Thyroid gland (tissue), 4 donors: ENCODE measurements around the gene HOMER2. TPM values are rescaled to one million over a fixed set of nuclear protein-coding genes. Genes with fewer than 3 reads are reported as not detected.

Experiments
- DNase-seq, 2 donors: peaks; one replicate each; pipeline ENCODE4 v3.0.0-alpha.2; 2019
- H3K27ac ChIP-seq, 3 donors: fragments of 200-600 bp; sonication (generic); 1 replicate in 2 of 3; 2 replicates in 1 of 3; pipeline ENCODE4 v1.5.1; 2016 to 2019; ENCODE audit warnings: mild to moderate bottlenecking in 1 of 3, moderate library complexity in 1 of 3
- H3K27me3 ChIP-seq: fragments of 200-600 bp; sonication (generic); one replicate; pipeline ENCODE4 v1.5.1; 2019
- H3K36me3 ChIP-seq, 2 donors: fragments of 200-600 bp; sonication (generic); one replicate each; pipeline ENCODE4 v1.5.1; 2016 to 2019
- H3K4me1 ChIP-seq, 2 donors: fragments of 200-600 bp; sonication (generic); one replicate each; pipeline ENCODE4 v1.5.1; 2017 to 2019
- H3K4me3 ChIP-seq, 3 donors: fragments of 200-600 bp; sonication (generic); replicated peaks in 1 of 3; 1 replicate in 2 of 3; 2 replicates in 1 of 3; pipeline ENCODE4 v1.5.1; 2016; ENCODE audit warnings: mild to moderate bottlenecking in 1 of 3
- H3K9me3 ChIP-seq: fragments of 200-600 bp; sonication (generic); one replicate; pipeline ENCODE4 v1.5.1; 2017
- POLR2A ChIP-seq, 2 donors: fragments of 450-650 bp; IDR thresholded peaks; one replicate each; pipeline ENCODE4 v1.6.1; 2017; ENCODE audit warnings: antibody characterized with exemption in 2 of 2, mild to moderate bottlenecking in 2 of 2, moderate library complexity in 1 of 2
- WGBS, 2 donors: methylation state at CpG; one replicate each; pipeline ENCODE4 v1.1.5; 2017; 5-methylcytosine and 5-hydroxymethylcytosine counted together
- intact Hi-C: fragments of 100-400 bp; cut with DNase I; formaldehyde crosslinking; loops from one replicate; pipeline ENCODE4 v1.15.1; 2023
- total RNA-seq, 4 donors: library from RNA; depleted of rRNA; stranded (reverse); fragments of >200 nt; gene quantifications; one replicate each; pipeline ENCODE4 v1.2.3, GENCODE V29; 2016
- TF ChIP-seq, protein P1 (sequence below), 6 experiments: fragments of 200-600 bp in 3 of 6; fragments of 450-650 bp in 3 of 6; sonication (generic) in 3 of 6; IDR thresholded peaks; one replicate each; pipeline ENCODE4 v1.5.1; 2016 to 2019; ENCODE audit warnings: antibody characterized with exemption in 6 of 6, mild to moderate bottlenecking in 2 of 6, inconsistent platforms in 1 of 6, moderate library complexity in 1 of 6

The HOMER2 gene
- total RNA-seq, 4 donors from 2014 or later = 89.1 to 211 (median 122) TPM

GRCh38 chr15:82875411-82876003 is 77.0 kb downstream of the HOMER2 start:
- Histone ChIP-seq H3K9me3 (no peaks in the 10 kb centered on the region), H3K4me3 (no peak overlapping the region), H3K27ac (no peak overlapping the region), H3K36me3 (peaks cover 0 to 4% of the 10 kb centered on the region in 2 donors), H3K4me1 (peaks cover 6 to 13% of the 10 kb centered on the region in 2 donors), H3K27me3 (no peaks in the 10 kb centered on the region)
- intact Hi-C loops = no loop called here
- DNase-seq = no peak
- TF ChIP-seq POLR2A (IDR thresholded peaks at IDR 0.05) = no peak
- TF ChIP-seq, protein P1, sequence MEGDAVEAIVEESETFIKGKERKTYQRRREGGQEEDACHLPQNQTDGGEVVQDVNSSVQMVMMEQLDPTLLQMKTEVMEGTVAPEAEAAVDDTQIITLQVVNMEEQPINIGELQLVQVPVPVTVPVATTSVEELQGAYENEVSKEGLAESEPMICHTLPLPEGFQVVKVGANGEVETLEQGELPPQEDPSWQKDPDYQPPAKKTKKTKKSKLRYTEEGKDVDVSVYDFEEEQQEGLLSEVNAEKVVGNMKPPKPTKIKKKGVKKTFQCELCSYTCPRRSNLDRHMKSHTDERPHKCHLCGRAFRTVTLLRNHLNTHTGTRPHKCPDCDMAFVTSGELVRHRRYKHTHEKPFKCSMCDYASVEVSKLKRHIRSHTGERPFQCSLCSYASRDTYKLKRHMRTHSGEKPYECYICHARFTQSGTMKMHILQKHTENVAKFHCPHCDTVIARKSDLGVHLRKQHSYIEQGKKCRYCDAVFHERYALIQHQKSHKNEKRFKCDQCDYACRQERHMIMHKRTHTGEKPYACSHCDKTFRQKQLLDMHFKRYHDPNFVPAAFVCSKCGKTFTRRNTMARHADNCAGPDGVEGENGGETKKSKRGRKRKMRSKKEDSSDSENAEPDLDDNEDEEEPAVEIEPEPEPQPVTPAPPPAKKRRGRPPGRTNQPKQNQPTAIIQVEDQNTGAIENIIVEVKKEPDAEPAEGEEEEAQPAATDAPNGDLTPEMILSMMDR (IDR thresholded peaks at IDR 0.05) = no peak
- WGBS, 2 donors = 95 to 96% methylated on average over 7 of the region's 7 CpGs

- no peaks in the 10 kb centered on the region for H3K9me3 ChIP-seq
- 75 to 91% methylated on average over 8 to 10 of the region's 10 CpGs for WGBS, 2 donors
- no peak for TF ChIP-seq POLR2A (IDR thresholded peaks at IDR 0.05)
- TF ChIP-seq, protein P1 (IDR thresholded peaks at IDR 0.05) = no peak
- intact Hi-C loops = no loop called here
- no peak overlapping the region for H3K4me3 ChIP-seq
- H3K27me3 ChIP-seq = no peaks in the 10 kb centered on the region
- no peak overlapping the region for H3K27ac ChIP-seq
- peaks cover under 1 to 8% of the 10 kb centered on the region in 2 donors for H3K4me1 ChIP-seq
- DNase-seq = no peak
- peaks cover 0 to 4% of the 10 kb centered on the region in 2 donors for H3K36me3 ChIP-seq
Measured at GRCh38 chr15:82874961-82875360, 77.6 kb downstream of the HOMER2 start.

- TF ChIP-seq POLR2A (IDR thresholded peaks at IDR 0.05) = no peak
- Histone ChIP-seq H3K4me1 (peaks cover 0 to 7% of the 10 kb centered on the region in 2 donors), H3K9me3 (no peaks in the 10 kb centered on the region), H3K27ac (no peak overlapping the region), H3K27me3 (no peaks in the 10 kb centered on the region), H3K4me3 (no peak overlapping the region), H3K36me3 (peaks cover 0 to 4% of the 10 kb centered on the region in 2 donors)
- intact Hi-C loops = no loop called here
- 50 to 74% methylated on average over 1 of the region's 1 CpG for WGBS, 2 donors
- DNase-seq = no peak
Measured at GRCh38 chr15:82874267-82874666, 78.3 kb downstream of the HOMER2 start.

GRCh38 chr15:82873000-82873680 is 79.4 kb downstream of the HOMER2 start:
- DNase-seq = no peak
- H3K4me3 ChIP-seq = no peak overlapping the region
- TF ChIP-seq, protein P1 (IDR thresholded peaks at IDR 0.05) = no peak
- no peak for TF ChIP-seq POLR2A (IDR thresholded peaks at IDR 0.05)
- no peak overlapping the region for H3K27ac ChIP-seq
- intact Hi-C loops = no loop called here
- no peaks in the 10 kb centered on the region for H3K9me3 ChIP-seq
- H3K36me3 ChIP-seq = peaks cover 0 to 4% of the 10 kb centered on the region in 2 donors
- H3K4me1 ChIP-seq = no peaks in the 10 kb centered on the region
- H3K27me3 ChIP-seq = no peaks in the 10 kb centered on the region
- 77 to 98% methylated on average over 7 of the region's 7 CpGs for WGBS, 2 donors

DNA sequence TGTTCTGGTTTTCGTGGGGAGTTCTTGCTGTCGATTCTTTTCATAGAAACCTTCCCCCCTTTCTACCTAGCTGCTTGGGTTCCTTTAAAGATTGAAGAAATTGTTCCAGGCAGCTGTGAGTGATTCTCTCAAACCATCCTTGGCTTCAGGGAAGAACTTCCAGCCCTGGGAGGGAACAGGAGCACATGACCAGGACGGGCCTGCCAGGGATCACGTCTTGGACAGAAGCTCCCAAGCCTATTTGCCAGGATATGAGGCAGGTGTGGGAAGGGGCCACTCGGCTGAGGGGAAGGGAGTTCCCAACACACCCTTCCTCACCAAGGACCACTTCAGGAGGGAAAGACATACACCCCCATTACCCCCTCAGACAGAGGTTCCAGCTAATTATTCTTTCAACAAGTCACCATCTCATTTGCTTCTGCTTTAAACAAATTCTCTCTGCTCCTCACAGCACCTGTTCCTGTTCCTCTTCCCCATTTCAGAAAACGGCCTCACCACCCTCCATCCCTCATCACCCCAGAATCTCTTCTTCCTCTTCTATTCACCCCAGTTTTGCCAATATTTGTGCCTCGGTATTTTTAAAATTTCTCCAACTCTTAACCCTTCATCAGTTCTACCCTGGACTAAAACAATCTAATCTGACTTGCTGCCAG is 80.6 kb downstream of the HOMER2 start:
- no peak for TF ChIP-seq POLR2A (IDR thresholded peaks at IDR 0.05)
- TF ChIP-seq, protein P1 (IDR thresholded peaks at IDR 0.05) = no peak
- Histone ChIP-seq H3K9me3 (no peaks in the 10 kb centered on the region), H3K27me3 (no peaks in the 10 kb centered on the region), H3K4me1 (no peaks in the 10 kb centered on the region), H3K4me3 (no peak overlapping the region), H3K36me3 (peaks cover 0 to 4% of the 10 kb centered on the region in 2 donors), H3K27ac (no peak overlapping the region)
- no peak for DNase-seq
- 89 to 91% methylated on average over 7 of the region's 7 CpGs for WGBS, 2 donors
- intact Hi-C loops = no loop called here
